ENCODE results near the gene LEPROT.
"Not testable (repeated sequence)": the region's sequence is repeated elsewhere in the genome, so short reads cannot be mapped to it uniquely, and the experiment has no call there.

Gene LEPROT

GRCh38 chr1:65437616-65438015 is 17.1 kb downstream of the LEPROT start:
- DNase-seq (ENCODE audit: low read depth, low spot score) = no peak

- no peak for DNase-seq (ENCODE audit: low read depth, low spot score)
These were observed 19.9 kb downstream of the LEPROT start for GRCh38 chr1:65440322-65440900.

DNA sequence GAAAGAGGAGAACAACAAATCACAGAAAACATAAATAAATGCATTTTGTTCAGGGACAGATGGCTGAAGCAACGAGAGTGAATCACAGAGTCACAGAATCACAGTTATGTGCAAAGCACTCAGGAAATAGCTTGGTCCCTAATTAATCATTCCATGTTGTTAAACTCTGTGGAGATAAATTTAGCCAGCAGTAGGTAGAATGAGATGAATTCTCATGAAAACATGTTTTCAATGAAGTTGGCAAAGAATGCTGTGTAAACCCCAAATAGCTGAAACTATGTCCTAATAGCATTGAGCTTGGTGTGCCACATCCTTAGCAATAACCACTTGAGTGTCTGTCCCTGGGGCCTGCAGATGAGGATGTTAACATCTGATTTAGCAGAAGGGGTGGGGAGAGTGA is 20.4 kb downstream of the LEPROT start:
- no peak for DNase-seq (ENCODE audit: low read depth, low spot score)

DNA sequence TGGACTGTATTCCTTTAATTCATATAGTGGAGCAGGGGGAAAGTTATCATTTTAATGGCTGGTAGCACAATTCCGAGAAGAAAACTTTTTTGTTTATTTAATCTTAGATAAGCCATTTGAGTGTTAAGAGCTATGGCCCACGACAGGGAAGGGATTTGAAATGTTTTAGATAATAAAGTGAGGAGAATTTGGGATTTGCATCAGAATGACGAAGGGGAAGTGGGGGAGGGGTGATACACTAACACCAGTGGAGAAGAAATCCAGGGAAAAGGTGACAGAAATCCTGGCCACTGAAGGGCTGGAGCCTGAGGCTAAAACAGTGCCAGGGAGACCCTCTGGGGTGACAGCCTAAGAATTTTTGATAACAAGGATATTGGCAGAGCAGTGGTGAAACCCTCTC is 21.0 kb downstream of the LEPROT start:
- no peak for DNase-seq (ENCODE audit: low read depth, low spot score)

DNA sequence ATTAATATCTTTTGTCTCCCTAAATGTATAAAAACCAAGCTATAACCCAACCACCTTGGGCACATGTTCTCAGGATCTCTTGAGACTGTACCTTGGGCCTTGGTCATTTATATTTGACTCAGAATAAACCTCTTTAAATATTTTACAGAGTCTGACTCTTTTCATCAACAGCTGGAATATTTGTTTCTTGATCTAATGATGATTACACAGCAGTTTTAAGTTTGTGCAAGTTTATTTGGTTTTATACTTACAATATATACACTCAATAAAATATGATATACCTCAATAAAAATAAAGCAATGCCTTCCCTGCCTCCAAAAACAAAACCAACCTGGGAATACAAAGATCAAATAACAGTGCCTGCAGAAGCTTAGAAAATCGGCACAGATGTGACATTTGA is 22.0 kb downstream of the LEPROT start:
- no peak for DNase-seq (ENCODE audit: low read depth, low spot score)

GRCh38 chr1:65443647-65444046 is 23.2 kb downstream of the LEPROT start:
- no peak for DNase-seq (ENCODE audit: low read depth, low spot score)

DNA sequence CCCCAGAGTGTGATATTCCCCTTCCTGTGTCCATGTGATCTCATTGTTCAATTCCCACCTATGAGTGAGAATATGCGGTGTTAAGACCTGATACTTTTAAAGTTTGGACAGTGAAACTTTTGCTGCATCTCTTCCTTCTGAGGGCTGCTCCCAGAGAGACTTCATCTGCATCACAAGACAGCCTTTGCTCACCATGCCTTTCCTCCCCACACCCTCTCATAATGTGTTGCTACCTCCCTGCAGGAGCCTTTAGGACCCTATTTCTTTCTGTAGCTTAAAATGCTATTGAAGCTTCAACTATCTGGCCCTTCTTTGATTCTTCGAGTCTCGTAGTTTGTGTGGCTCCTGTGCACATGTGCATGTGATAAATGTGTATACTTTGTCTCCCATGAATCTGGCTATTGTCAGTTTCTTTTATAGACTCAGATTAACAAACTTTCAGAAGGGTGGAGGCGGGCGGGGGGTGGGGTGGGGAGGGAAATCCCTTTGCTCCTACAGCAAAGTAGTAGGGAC is 23.7 kb downstream of the LEPROT start:
- DNase-seq (ENCODE audit: low read depth, low spot score) = no peak

DNA sequence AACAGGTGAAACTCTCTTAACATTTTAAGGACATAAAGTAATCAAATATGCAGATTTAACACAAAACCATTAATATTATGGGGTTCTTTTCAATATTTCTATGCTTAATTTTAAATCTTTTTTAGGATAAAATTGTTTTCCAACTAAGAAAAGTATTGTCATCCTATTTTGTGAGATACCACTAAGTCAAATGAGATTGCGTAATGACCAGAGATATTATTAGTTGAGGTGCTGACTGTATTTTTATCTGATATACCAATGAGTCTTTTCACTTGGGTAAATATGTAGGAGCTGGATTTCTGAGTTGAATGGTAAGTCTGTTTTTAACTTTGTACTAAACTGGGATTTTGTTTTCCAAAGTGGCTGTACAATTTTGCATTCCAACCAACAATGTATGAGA is 25.4 kb downstream of the LEPROT start:
- DNase-seq (ENCODE audit: low read depth, low spot score) = no peak

GRCh38 chr1:65449214-65449823 is 28.9 kb downstream of the LEPROT start:
- no peak for DNase-seq (ENCODE audit: low read depth, low spot score)

DNA sequence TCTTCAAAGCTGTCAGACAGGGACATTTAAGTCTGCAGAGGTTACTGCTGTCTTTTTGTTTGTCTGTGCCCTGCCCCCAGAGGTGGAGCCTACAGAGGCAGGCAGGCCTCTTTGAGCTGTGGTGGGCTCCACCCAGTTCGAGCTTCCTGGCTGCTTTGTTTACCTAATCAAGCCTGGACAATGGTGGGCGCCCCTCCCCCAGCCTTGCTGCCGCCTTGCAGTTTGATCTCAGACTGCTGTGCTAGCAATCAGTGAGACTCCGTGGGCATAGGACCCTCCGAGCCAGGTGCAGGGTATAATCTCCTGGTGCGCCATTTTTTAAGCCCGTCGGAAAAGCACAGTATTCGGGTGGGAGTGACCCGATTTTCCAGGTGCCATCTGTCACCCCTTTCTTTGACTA is 35.2 kb downstream of the LEPROT start:
- DNase-seq (ENCODE audit: low read depth, low spot score) = not testable (repeated sequence)

- DNase-seq (ENCODE audit: low read depth, low spot score) = no peak
These were observed 36.0 kb downstream of the LEPROT start for GRCh38 chr1:65456481-65456880.

DNA sequence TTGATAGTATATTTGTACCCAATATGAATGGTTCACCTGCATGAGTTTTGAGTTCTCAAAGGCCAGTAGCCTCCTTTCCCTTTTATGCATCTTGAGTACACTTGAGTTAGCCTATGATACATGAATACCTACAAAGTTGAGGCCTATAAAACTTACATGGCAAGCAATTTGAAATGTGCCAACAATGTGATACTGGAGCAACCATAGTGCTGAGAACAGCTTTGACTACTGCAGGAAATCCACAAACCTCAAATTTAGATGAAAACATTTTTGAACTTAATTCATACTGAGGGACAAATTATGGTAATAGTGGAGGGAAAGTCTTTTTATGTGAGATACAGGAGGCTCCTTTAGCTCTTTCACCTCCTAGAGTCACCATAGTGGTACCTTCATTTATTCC is 37.4 kb downstream of the LEPROT start:
- no peak for DNase-seq (ENCODE audit: low read depth, low spot score)

- DNase-seq (ENCODE audit: low read depth, low spot score) = no peak
These were observed 38.4 kb downstream of the LEPROT start for GRCh38 chr1:65458730-65459396.

DNA sequence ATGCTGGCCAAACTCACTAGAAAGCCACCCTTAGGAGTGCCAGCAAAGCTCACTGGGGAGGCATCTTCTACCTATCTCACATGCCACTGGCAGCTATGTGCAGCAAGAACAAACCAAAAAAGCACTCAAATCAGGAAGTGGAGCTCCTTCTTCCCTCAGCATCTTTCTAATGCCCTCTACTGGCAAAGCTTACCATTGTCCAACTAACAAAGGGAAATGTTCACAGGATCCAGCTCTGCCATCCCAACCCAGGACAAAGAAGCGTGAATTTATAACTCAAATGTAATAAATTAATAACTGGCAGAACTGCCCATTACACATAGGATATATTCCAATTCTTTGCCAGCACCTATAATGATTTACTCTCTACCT is 38.9 kb downstream of the LEPROT start:
- DNase-seq (ENCODE audit: low read depth, low spot score) = no peak

GRCh38 chr1:65465837-65466236 is 45.4 kb downstream of the LEPROT start:
- not testable (repeated sequence) for DNase-seq (ENCODE audit: low read depth, low spot score)

- no peak for DNase-seq (ENCODE audit: low read depth, low spot score)
These were observed 47.1 kb downstream of the LEPROT start for GRCh38 chr1:65467536-65467935.

DNA sequence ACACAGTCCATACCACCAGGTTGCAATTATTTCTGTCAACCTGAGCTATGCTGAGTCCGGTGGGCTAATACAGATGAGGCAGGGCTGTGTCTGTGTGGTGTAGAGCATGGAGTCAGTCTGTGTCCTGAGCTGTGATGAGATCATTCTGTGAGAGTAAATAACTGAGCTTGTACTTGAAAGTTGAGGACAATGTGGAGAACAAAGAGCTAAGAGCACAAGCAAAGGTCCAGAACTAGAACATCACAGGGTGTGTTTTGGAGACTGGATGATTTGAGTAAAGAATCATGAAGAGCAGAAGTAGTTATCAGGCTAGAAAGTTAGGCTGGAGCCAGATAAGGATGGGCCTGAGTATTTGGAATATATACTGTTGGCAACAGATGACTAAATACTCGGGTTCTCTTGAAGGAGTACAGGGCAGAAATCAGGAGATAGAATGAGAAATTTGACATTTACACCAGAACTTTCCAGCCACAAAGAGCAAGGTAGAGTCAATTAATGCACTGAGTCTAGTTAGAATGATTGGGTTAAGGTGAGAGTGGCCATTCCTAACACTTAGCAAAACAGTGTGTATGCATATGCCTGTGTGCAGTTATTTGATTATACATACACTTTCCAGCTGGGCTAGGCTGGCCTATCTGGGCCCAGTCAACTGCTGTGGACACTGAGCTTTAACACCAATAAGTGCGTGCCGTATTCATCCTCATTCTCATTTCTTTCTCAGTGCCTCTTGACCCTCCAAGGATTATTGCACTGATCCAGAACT is 48.8 kb downstream of the LEPROT start:
- no peak for DNase-seq (ENCODE audit: low read depth, low spot score)

DNA sequence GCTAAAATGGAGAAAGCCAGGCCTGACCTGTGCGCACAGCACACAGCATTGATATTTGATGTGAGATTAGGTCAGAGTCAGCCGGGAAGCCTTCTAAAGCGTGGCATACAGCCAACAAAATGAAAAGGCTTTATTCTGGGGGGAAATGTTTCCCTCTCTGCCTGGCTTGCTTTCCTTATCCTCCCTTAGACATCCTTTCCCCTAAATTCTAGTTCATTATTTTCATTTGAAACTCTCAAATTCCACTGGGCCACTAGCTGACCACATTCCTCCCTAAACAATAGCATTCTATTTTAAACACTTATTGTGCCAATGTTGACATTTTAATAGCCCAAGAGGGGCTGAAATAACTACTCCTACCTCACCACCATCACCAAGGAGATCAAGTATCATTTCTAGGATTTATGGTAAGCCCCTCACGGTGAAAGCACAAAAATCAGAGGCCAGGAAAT is 49.4 kb downstream of the LEPROT start:
- DNase-seq (ENCODE audit: low read depth, low spot score) = no peak

DNA sequence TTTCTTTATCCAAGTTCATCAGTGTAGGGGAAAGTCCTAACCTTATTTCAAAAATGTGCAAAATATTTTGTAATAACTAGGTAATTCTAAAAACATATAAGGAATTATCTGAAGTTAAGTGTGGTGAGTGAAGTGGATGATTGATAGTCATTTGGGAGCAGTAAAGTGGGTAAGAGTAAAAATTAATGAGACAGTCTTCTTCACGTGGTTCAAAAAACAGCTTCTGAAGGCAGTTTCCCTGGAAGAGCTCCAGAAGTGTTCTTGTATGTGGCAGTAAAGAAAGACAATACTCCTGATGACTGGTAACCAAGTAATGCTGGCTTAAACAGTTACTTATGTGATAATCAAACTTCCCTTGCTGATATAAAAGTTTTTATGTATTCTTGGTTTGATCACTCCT is 50.3 kb downstream of the LEPROT start:
- no peak for DNase-seq (ENCODE audit: low read depth, low spot score)

- no peak for DNase-seq (ENCODE audit: low read depth, low spot score)
These were observed 50.9 kb downstream of the LEPROT start for GRCh38 chr1:65471213-65471833.

- no peak for DNase-seq (ENCODE audit: low read depth, low spot score)
These were observed 51.4 kb downstream of the LEPROT start for GRCh38 chr1:65471861-65472332.

DNA sequence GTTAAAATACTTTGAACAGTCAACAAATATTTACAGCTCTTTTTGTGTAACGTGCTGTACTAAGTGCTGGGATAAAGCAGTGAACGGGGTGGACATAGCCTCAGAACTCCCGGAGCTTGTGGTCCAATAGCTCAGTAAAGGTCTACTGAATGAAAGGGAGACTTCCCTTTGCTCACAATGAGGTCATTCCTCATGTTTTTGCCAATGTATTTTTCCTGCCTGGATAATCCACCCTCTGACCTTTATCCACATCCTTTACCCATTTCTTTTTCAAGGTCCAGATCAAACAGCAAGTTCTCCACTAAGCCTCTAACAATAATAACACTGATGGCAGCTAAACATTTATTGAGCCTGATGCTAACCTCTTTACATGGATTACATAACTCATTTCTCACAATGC is 55.9 kb downstream of the LEPROT start:
- no peak for DNase-seq (ENCODE audit: low read depth, low spot score)

Data from smooth muscle cell of the brain vasculature (primary cell).